Measurements from ENCODE around the gene ZDHHC14.

DNA sequence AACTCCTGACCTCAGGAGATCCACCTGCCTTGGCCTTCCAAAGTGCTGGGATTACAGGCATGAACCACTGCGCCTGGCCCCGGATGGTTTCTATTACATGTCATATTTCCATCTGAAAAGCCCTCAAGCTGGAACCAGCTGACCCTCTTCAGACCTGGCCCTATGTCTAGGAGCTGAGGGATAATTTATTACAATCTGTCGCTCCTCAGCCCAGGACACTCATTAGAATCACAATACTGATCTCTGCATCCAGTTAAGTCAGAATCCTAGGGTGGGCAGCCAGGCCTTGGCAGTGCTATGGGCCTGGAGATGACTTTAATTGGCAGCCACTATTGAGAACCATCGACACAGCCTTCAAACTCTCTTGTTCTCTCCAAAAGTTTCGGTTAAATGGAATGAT, 279.4 kb downstream of the ZDHHC14 start:
- TF ChIP-seq, protein P1, sequence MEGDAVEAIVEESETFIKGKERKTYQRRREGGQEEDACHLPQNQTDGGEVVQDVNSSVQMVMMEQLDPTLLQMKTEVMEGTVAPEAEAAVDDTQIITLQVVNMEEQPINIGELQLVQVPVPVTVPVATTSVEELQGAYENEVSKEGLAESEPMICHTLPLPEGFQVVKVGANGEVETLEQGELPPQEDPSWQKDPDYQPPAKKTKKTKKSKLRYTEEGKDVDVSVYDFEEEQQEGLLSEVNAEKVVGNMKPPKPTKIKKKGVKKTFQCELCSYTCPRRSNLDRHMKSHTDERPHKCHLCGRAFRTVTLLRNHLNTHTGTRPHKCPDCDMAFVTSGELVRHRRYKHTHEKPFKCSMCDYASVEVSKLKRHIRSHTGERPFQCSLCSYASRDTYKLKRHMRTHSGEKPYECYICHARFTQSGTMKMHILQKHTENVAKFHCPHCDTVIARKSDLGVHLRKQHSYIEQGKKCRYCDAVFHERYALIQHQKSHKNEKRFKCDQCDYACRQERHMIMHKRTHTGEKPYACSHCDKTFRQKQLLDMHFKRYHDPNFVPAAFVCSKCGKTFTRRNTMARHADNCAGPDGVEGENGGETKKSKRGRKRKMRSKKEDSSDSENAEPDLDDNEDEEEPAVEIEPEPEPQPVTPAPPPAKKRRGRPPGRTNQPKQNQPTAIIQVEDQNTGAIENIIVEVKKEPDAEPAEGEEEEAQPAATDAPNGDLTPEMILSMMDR (IDR thresholded peaks at IDR 0.05): no peak
- no peak for TF ChIP-seq ZFX (IDR thresholded peaks at IDR 0.05; ENCODE audit: borderline replicate concordance)

Data from 22Rv1 (cell line).